H1 (cell line): ENCODE data around the gene ARHGAP6. TPM values are rescaled to one million over a fixed set of nuclear protein-coding genes. Genes with fewer than 3 reads are reported as not detected.

Experiments
- CEBPB ChIP-seq: IDR thresholded peaks from 2 replicates; pipeline ENCODE4 v1.6.1; 2012; ENCODE audit warnings: low read depth, low read length
- EZH2 ChIP-seq: fragments of 200-600 bp; sonication (generic); IDR thresholded peaks from 2 replicates; pipeline ENCODE4 v1.7.1; 2012; ENCODE audit warnings: low read depth, mild to moderate bottlenecking, moderate library complexity, low read length, inconsistent platforms; ENCODE audit not compliant: severe bottlenecking
- GTF2F1 ChIP-seq: IDR thresholded peaks from 2 replicates; pipeline ENCODE4 v1.6.1; 2012; ENCODE audit warnings: low read depth, low read length, improper control_type of control experiment, borderline replicate concordance
- PHF8 ChIP-seq: fragments of 200-600 bp; sonication (generic); conservative IDR thresholded peaks from 2 replicates; pipeline ENCODE4 v1.7.1; 2012; ENCODE audit warnings: low read depth, mild to moderate bottlenecking, inconsistent platforms, low read length, moderate library complexity
- RFX5 ChIP-seq: IDR thresholded peaks from 2 replicates; pipeline ENCODE4 v1.6.1; 2011; ENCODE audit warnings: low read depth, low read length, improper control_type of control experiment, borderline replicate concordance
- SP1 ChIP-seq: IDR thresholded peaks from 2 replicates; pipeline ENCODE4 v1.6.1; 2011; ENCODE audit warnings: low read depth, low read length
- polyA plus RNA-seq, 7 experiments: library from polyadenylated mRNA; depleted of rRNA in 3 of 7; stranded (reverse) in 5 of 7; unstranded in 2 of 7; fragments of >200 nt in 5 of 7; fragments of 200-250 nt in 2 of 7; gene quantifications; 1 replicate in 5 of 7; 2 replicates in 1 of 7; 4 replicates in 1 of 7; pipeline versions ENCODE4 v1.2.1 to v1.2.3, GENCODE V29; 2011 to 2013; ENCODE audit warnings: missing spikeins in 2 of 7, mixed read lengths in 2 of 7
- total RNA-seq: library from RNA; stranded (reverse); fragmentation: NEBNext Ultra II Directional; extraction: Animal tissue kit (Norgen Biotek cat#: 25700); gene quantifications from 2 replicates; pipeline ENCODE4 v1.2.1, GENCODE V29; 2021
- TF ChIP-seq, protein P1 (sequence below): fragments of 300-600 bp; sonication (generic); IDR thresholded peaks from 2 replicates; pipeline ENCODE4 v1.7.1; 2012; ENCODE audit warnings: low read length, moderate library complexity, mild to moderate bottlenecking, inconsistent platforms; ENCODE audit not compliant: insufficient replicate concordance
- TF ChIP-seq, protein P2 (sequence below): IDR thresholded peaks from 2 replicates; pipeline ENCODE4 v1.6.1; 2012; ENCODE audit warnings: inconsistent platforms
- TF ChIP-seq, protein P3 (sequence below), 3 experiments: IDR thresholded peaks; 1 replicate in 2 of 3; 2 replicates in 1 of 3; pipeline versions ENCODE4 v1.5.1 to v1.6.1; 2011; ENCODE audit warnings: low read length in 3 of 3, mild to moderate bottlenecking in 3 of 3, inconsistent platforms in 2 of 3, low read depth in 1 of 3, moderate library complexity in 1 of 3; ENCODE audit not compliant: insufficient read depth in 1 of 3; ENCODE audit errors: control extremely low read depth in 1 of 3

Gene ARHGAP6
- total and polyA plus RNA-seq, 2 of the 8 experiments (the other 6 are each of a cell fraction or from before 2014, with no cell fraction given), result 0.35 to 0.82 TPM

DNA sequence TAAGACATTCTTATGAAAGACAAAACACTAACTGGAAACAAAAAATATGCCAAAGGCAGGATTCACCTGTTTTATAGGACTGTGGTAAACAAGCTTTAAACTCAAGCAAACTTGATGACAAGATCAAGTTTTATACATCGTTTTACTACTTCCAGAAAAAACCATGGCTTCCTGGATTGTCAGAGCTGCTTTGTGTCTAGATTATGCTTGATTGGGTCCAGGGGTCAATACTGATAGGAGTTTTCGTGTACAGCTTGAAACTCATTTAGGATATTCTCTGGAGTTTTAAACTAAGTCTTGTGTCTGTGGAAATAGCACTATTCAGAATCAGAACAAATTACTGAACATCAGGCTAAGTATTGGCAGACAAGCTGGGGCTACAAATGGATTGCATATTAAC is 541.6 kb downstream of the ARHGAP6 start (continued):
- TF ChIP-seq, protein P1, sequence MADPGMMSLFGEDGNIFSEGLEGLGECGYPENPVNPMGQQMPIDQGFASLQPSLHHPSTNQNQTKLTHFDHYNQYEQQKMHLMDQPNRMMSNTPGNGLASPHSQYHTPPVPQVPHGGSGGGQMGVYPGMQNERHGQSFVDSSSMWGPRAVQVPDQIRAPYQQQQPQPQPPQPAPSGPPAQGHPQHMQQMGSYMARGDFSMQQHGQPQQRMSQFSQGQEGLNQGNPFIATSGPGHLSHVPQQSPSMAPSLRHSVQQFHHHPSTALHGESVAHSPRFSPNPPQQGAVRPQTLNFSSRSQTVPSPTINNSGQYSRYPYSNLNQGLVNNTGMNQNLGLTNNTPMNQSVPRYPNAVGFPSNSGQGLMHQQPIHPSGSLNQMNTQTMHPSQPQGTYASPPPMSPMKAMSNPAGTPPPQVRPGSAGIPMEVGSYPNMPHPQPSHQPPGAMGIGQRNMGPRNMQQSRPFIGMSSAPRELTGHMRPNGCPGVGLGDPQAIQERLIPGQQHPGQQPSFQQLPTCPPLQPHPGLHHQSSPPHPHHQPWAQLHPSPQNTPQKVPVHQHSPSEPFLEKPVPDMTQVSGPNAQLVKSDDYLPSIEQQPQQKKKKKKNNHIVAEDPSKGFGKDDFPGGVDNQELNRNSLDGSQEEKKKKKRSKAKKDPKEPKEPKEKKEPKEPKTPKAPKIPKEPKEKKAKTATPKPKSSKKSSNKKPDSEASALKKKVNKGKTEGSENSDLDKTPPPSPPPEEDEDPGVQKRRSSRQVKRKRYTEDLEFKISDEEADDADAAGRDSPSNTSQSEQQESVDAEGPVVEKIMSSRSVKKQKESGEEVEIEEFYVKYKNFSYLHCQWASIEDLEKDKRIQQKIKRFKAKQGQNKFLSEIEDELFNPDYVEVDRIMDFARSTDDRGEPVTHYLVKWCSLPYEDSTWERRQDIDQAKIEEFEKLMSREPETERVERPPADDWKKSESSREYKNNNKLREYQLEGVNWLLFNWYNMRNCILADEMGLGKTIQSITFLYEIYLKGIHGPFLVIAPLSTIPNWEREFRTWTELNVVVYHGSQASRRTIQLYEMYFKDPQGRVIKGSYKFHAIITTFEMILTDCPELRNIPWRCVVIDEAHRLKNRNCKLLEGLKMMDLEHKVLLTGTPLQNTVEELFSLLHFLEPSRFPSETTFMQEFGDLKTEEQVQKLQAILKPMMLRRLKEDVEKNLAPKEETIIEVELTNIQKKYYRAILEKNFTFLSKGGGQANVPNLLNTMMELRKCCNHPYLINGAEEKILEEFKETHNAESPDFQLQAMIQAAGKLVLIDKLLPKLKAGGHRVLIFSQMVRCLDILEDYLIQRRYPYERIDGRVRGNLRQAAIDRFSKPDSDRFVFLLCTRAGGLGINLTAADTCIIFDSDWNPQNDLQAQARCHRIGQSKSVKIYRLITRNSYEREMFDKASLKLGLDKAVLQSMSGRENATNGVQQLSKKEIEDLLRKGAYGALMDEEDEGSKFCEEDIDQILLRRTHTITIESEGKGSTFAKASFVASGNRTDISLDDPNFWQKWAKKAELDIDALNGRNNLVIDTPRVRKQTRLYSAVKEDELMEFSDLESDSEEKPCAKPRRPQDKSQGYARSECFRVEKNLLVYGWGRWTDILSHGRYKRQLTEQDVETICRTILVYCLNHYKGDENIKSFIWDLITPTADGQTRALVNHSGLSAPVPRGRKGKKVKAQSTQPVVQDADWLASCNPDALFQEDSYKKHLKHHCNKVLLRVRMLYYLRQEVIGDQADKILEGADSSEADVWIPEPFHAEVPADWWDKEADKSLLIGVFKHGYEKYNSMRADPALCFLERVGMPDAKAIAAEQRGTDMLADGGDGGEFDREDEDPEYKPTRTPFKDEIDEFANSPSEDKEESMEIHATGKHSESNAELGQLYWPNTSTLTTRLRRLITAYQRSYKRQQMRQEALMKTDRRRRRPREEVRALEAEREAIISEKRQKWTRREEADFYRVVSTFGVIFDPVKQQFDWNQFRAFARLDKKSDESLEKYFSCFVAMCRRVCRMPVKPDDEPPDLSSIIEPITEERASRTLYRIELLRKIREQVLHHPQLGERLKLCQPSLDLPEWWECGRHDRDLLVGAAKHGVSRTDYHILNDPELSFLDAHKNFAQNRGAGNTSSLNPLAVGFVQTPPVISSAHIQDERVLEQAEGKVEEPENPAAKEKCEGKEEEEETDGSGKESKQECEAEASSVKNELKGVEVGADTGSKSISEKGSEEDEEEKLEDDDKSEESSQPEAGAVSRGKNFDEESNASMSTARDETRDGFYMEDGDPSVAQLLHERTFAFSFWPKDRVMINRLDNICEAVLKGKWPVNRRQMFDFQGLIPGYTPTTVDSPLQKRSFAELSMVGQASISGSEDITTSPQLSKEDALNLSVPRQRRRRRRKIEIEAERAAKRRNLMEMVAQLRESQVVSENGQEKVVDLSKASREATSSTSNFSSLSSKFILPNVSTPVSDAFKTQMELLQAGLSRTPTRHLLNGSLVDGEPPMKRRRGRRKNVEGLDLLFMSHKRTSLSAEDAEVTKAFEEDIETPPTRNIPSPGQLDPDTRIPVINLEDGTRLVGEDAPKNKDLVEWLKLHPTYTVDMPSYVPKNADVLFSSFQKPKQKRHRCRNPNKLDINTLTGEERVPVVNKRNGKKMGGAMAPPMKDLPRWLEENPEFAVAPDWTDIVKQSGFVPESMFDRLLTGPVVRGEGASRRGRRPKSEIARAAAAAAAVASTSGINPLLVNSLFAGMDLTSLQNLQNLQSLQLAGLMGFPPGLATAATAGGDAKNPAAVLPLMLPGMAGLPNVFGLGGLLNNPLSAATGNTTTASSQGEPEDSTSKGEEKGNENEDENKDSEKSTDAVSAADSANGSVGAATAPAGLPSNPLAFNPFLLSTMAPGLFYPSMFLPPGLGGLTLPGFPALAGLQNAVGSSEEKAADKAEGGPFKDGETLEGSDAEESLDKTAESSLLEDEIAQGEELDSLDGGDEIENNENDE, result no peak
- TF ChIP-seq, protein P2, sequence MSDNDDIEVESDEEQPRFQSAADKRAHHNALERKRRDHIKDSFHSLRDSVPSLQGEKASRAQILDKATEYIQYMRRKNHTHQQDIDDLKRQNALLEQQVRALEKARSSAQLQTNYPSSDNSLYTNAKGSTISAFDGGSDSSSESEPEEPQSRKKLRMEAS, result no peak
- TF ChIP-seq, protein P3, sequence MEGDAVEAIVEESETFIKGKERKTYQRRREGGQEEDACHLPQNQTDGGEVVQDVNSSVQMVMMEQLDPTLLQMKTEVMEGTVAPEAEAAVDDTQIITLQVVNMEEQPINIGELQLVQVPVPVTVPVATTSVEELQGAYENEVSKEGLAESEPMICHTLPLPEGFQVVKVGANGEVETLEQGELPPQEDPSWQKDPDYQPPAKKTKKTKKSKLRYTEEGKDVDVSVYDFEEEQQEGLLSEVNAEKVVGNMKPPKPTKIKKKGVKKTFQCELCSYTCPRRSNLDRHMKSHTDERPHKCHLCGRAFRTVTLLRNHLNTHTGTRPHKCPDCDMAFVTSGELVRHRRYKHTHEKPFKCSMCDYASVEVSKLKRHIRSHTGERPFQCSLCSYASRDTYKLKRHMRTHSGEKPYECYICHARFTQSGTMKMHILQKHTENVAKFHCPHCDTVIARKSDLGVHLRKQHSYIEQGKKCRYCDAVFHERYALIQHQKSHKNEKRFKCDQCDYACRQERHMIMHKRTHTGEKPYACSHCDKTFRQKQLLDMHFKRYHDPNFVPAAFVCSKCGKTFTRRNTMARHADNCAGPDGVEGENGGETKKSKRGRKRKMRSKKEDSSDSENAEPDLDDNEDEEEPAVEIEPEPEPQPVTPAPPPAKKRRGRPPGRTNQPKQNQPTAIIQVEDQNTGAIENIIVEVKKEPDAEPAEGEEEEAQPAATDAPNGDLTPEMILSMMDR (IDR thresholded peaks at IDR 0.05; ENCODE audit: control extremely low read depth in 1 of 3, insufficient read depth in 1 of 3, low read depth in 1 of 3, low read length in 3 of 3), result no peak
- no peak for TF ChIP-seq GTF2F1
- TF ChIP-seq EZH2, result no peak
- no peak for TF ChIP-seq PHF8
- TF ChIP-seq CEBPB, result no peak
- no peak for TF ChIP-seq RFX5
- no peak for TF ChIP-seq SP1
